Measurements from ENCODE around the gene ISCA2.
"Not testable (repeated sequence)": the region's sequence is repeated elsewhere in the genome, so short reads cannot be mapped to it uniquely, and the experiment has no call there.

The ISCA2 gene

DNA sequence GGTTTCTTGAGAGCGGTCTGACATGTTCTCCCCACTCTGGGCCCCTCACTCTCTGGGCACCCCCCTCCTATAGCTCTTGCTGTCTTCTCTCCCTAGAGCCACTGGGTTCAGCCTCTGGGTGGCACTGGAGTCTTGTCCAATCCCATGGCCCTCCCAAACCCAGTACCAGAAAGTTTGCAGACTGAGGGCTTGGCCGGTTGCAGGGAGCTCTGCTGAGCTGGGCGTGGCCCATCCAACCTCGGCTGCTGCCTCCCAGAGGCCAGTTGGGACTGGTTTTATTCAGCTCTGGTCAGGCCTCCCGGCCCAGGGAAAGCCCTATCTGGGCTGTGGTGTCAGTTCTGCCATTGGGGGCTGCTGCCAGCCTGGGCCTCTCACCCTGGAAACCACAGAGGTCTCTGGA is 37.9 kb downstream of the ISCA2 start:
- DNase-seq, result no peak

DNA sequence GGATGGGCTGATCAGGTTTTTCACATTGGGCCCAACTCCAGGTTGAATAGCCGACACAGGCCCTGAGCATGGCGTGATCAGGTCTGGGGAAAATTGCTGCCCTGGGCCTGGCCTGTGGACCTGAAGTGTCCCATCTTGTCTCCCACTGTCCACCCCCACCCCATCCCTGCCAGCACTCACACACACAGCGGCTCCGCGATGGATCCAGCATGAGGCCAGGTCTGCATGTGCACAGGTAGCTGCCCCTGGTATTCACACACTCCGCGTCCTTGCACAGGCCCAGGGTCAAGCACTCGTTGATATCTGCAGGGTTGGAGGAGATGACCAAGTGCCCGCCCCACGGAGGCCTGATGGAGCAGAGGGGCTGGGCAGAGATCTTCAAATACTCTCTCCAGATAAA is 38.7 kb downstream of the ISCA2 start:
- DNase-seq, result no peak

DNA sequence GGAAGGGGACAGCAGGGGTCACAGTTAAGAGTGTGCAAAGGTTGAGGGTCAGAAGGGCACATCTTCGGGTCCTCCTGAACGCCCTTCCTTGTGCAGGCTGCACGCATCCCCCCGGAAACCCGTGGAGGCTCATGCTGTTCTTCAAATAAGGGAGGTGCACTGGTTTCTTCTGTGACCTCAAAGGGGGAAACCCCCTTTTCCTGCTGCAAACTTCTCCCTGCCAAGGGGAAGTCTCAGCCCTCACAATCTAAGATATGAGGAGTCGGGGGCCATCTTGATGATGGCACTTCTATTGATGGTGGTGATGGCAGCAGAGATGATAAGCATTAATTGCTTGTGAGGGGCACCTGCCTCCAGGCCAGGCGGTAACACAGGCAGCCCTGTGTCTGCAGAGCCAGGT is 40.0 kb downstream of the ISCA2 start:
- DNase-seq, result no peak

DNA sequence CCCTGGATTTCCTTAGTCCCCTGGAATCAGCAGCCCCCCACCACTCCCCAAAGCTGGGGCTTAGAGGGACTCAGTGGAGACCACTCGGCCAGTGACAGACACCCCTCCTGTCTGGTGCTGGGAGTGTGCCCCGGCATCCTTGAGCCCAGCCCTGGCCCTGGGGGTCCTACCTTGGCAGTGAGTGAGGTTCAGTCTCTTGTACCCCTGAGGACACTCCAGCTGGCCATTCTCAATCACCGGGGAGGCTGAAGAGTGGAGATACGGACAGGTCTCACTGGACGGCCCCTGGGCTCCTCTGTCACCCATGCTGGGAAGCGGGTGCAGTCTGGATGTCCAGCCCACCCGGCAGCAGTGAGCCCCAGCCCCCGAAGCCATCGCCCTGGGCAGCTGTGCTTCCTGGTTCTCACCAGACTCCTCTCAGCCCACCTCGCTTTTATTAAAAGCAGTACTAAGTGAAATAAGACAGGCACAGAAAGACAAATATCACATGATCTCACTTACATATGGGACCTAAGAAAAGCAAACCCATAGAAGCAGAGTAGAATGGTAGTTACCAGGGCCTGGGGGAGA is 42.3 kb downstream of the ISCA2 start:
- no peak for DNase-seq

DNA sequence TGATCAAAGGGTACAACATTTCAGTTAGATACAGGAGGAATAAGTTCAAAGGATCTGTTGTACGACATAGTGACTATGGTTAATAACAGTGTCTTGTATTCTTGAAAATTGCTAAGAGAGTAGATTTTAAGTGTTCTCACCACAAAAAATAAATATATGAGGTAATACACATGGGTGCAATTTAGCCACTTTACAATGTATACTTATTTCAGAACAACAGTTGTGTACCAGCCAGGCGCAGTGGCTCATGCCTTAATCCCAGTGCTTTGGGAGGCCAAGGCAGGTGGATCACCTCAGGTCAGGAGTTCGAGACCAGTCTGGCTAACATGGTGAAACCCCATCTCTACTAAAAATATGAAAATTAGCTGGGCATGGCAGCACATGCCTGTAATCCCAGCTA is 42.8 kb downstream of the ISCA2 start:
- not testable (repeated sequence) for DNase-seq

DNA sequence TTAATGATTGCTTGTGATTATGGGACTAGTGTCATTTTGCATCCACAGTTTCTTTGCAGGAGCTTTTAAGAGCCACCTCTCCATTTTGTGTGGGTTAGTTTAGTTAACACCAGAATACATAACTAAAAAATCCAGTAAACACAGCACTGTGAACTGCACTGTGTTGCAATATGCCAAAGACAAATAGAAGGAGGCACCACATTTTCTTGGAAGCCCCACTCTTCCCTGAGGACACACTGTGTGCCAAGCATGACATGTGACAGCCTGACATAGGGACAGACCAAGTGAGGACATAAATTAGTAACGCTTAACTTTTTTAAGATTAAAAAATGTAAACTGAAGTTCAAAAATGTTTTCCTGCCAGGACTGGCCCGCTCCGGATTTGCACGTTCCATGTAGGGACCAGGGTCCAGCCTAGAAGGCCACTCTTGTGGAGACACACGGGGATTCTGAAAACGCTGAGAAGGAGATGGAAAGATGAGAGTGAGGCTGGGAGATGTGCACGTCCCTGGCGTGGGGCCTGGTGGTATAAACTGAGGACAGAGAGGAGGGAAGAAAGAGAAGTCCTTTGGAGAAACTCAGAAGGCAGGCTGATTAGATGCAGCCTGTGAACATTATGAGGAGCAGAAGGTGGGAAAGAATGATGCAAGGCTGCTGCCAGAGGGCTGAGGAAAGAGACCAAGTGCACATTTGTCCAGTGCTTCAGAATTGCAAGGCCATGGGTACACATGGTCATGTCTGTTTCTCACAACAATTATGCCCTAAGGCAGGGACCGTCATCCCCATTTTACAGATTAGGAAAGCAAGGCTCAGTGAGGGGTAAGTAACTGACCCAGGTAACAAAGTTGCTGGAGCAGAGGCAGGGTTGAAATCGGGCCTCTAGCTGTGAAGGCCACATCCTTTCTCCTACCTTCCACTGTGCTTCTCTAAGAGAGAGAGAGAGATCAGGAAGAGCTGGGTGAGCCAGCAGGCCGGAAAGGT is 45.1 kb downstream of the ISCA2 start:
- DNase-seq, result no peak

DNA sequence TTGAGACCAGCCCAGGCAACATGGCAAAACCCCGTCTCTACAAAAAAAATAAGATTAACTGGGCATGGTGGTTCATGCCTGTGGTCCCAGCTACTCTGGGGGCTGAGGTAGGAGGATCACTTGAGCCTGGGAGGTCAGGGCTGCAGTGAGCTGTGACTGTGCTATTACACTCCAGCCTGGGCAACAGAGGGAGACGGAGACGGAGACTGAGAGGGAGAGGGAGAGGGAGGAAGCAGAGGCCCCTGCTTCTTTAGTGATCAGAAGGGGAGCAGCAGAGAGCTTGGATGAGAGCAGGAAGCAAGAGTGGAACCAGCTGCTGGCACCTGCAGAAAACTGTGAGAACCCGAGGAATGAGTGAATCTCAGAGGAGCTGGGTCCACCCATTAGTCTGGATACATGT is 45.9 kb downstream of the ISCA2 start:
- DNase-seq, result no peak

DNA sequence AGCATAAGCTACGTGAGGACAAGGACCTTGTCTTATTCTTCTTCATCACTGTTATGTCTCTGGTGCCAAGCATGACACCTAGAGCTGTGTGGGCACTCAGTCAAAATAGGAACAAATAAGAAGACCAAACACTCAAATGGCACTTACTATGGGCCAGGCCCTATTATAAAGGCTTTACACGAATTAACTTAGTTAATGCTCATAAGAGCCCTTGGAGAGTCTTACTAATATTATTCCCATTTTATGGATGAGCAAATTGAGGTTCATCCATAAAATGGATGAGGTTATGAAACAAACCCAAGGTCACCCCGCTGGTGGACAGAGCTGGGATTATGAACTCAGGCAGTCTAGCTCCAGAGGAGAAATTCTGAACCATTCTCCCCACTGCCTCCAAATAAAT is 47.7 kb downstream of the ISCA2 start:
- DNase-seq, result no peak

DNA sequence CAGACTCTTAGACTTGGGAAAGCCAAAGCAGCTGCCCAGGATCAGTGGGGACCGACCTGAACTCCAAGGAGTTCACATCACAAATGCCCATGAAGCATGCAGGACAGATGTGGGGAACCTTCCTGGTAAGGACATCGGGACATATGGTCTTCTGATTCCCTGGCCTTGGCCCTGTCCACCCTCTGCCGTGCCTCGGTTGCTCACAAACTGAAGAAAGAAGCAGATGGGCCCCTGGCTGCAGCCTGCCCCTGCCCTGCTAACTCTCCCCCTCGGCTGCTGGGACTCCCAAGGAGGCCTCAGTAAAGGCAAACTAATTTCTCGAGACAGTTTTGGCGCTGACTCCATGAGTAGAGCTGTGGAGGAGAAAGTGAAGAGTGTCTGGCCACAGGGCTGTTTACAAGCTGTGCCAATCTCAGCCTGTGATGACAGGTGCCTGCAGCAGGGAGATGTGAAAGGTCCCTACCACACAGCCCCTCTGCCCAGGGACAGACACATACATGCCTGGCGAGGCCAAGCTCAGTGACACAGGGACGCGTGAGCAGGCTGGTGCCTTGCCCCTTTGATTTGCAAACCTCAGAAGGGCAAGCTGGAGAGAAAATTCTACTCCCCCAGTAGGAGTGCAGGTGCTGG is 48.6 kb downstream of the ISCA2 start:
- DNase-seq, result no peak

DNA sequence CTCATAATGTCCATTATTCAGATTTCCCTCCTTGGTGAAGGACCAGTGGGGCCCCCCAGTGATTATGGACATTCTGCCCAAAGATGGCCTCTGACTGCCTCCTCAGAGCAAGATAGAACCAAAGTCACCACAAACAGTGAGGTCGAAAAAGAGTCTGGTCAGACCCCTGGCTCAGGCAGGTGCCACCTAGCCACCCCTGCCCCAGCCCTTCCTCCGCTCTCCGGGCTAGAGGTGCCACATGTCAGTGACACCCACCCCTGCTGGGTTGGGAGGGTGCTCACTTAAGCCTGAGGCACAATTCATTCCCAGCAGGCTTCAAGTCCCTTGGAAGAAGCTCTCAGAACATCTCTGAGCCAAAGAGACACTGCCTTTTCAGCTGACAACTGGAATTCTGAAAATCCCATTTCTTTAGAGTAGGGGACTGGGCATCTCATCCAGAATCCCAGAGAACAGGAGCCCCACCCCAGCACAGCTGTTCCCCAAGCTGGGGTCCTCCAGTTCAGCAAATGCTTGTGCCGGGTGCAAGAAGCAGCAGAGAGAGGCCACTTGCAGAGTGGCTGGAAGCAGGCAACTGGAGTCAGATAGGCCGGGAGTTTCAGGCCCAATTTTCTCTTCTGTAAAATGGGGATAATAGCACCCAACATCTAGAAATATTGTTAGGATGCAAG is 50.3 kb downstream of the ISCA2 start:
- DNase-seq, result no peak

DNA sequence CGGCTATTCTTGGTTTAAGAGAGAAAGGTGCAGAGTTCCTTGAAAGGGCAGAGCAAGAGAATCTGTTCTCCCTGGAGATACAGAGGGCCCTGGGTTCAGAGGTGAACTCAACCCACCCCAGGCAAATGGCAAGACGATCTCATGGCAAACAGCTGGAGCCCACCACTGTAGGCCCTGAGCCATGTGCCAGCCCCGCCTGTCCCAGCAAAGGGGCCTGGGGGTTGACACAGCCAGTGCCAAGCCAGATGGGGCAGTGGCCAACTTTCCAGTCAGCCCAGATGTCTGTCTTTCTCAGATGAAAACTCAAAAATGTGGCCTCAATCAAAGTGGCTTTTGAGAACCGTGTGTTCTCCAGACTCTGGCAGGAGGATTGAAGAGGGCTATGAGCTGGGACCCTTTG is 51.8 kb downstream of the ISCA2 start:
- no peak for DNase-seq

DNA sequence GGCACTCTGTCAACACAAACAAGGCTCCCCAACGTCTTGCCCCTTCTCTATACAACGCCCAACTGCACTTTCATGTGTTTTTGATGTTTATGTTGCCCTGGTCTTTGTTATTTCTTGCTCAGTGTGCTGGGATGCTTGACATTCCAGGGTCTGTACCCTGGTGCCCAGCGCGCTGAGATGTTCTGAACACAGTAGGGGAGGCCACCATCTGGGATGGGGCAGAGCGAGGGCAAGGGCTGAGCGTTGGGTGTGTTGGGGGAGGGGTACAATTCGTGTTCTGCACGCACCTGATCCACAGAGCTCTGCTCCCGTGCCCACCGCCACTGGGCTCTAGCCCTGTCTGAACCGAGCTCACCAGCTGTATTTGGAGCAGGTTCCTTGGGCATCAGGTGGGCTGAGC is 52.9 kb downstream of the ISCA2 start:
- no peak for DNase-seq

Measured in right forelimb (tissue), 1 donor.